Measurements from ENCODE around the gene SPTAN1.
"Not testable (repeated sequence)": the region's sequence is repeated elsewhere in the genome, so short reads cannot be mapped to it uniquely, and the experiment has no call there.

Gene SPTAN1

DNA sequence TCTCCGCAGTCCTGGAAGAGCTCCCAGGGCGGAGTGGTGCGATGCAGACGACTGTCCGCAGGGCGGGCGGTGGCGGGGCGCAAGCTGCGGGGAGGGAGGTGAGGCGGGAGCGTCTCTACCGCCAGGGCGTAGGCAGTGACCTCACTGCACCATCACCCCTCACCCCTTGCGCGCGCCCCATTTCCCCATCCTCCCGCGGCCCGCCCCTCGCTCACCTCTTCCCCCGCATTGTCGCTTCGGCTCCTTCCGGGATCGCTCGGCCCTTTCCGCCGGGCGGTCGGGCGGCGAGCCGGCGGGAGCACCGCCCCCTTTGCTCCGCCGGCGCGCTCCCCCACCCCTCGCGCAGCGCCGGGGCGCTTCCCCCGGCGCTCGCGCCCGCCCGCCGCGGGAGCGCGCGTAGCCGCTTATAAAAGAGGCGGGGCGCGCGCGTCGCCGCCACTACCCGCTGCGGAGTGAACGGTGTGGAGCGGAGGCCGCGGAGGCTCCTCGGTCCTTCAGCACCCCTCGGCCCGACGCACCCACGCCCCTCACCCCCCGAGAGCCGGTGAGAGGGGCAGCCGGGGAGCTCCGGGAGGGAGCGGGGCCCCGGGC, at the start of gene SPTAN1:
TSS of gene SPTAN1 (plus strand) at position 435 of the 591 bp plus-strand sequence. CDS start 14,154 bp downstream, outside the sequence.
- peak; percentile 94 for DNase-seq (ENCODE audit: low spot score)

DNA sequence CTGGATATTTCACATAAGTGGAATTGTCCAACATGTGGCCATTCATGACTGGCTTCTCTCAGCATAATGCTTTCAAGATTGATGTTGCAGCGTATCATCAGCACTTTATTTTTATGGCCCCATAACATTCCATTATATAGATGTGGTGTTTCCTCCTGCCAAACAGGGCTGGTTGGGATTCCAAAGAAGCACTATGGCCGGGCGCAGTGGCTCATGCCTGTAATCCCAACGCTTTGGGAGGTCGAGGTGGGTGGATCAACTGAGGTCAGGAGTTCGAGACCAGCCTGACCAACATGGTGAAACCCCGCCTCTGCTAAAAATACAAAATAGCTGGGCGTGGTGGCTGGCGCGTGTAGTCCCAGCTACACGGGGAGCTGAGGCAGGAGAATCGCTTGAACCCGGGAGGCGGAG, 49.0 kb upstream of the SPTAN1 start:
- not testable (repeated sequence) for DNase-seq (ENCODE audit: low spot score)

- peak; percentile 17 for DNase-seq (ENCODE audit: low spot score)
Observed at GRCh38 chr9:128503870-128504269, 48.5 kb upstream of the SPTAN1 start.

DNA sequence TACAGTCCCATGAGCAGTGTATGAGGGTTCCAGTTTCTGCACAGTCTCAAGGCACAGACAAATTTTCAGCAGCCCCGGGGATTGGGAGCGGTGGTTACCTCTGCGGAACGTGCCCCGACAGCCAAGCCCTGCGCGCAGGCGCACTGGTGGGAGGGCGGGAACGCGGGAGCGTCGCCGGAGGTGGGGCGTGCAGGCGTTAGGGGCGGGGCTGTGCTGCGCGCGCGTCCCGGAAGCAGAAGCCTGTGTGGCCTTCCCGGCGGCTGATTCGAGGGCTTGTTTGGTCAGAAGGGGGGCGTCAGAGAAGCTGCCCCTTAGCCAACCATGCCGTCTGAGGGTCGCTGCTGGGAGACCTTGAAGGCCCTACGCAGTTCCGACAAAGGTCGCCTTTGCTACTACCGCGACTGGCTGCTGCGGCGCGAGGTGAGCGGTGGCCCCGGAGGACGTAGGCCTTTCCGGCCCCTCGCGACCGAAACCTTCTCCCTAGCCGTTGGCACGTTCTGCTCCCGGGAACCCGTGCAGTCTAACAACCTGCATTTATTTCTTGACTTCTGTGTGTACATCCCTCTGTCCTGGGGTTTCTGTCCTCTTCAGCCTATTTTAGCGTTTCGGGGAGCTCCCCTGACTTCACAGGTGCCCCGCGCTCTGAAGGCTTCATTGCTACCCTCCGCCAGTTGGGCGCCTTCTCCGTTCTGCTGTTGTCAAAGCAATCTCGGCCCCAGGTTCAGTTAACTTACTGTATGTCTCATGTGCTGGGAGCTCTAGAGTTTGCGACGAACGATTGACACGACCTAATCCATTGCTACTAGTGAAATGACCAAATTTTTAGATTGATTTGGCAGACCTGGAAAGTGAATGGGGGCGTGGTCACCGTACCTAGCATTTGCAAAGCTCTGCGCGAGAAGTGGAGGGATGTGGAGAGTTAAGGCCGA, 47.6 kb upstream of the SPTAN1 start, which contains the start of gene GLE1:
TSS of gene GLE1 (plus strand) at position 235 of the 929 bp plus-strand sequence. CDS start at position 322, 87 bp downstream.
- peak; percentile 97 for DNase-seq (ENCODE audit: low spot score)

DNA sequence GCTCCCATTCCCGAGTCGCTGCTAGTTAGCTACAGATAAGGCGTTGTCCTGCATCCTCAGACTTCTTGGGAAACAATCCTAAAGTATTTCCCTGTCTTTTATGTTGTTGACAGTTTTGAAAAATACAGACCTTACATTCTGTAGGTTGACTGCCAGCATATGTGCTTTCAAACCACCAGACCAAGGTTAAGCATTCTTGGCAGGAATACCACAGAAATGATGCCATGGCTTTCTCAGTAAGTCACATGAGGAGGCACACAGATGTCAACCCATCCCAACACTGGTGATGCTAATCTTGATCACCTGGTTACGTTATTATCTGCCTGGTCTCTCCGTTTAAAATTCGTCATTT, 47.0 kb upstream of the SPTAN1 start:
- no peak for DNase-seq (ENCODE audit: low spot score)

DNA sequence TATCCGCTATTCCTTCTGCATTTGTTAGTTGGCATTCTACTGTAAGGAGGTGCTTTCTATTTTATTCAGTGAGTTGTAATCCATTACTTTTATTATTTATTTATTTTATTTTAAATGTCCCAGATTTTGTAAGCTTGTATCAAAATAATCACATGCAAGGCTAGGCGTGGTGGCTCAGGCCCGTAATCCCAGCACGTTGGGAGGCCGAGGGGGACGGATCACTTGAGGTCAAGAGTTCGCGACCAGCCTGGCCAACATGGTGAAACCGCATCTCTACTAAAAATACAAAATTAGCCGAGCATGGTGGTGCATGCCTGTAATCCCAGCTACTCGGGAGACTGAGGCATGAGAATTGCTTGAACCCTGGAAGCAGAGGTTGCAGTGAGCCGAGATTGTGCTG, 46.5 kb upstream of the SPTAN1 start:
- DNase-seq (ENCODE audit: low spot score): not testable (repeated sequence)

DNA sequence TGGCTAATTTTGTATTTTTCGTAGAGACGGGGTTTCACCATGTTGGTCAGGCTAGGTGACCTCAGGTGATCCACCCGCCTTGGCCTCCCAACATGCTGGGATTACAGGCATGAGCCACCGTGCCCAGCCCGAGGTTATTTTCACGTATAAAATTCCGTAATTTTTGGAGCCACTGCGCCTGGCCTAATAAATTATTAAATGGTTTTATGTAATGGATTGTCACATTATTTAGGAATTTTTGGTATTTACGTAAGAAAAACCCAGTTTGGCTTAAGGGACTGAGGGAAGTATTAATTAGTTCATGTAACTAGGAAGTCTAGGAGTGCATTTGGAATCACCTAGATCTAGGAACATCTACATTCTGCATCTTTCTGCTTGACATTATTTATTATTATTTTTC, 39.6 kb upstream of the SPTAN1 start:
- no peak for DNase-seq (ENCODE audit: low spot score)

- no peak for DNase-seq (ENCODE audit: low spot score)
Observed at GRCh38 chr9:128521956-128522355, 30.4 kb upstream of the SPTAN1 start.

DNA sequence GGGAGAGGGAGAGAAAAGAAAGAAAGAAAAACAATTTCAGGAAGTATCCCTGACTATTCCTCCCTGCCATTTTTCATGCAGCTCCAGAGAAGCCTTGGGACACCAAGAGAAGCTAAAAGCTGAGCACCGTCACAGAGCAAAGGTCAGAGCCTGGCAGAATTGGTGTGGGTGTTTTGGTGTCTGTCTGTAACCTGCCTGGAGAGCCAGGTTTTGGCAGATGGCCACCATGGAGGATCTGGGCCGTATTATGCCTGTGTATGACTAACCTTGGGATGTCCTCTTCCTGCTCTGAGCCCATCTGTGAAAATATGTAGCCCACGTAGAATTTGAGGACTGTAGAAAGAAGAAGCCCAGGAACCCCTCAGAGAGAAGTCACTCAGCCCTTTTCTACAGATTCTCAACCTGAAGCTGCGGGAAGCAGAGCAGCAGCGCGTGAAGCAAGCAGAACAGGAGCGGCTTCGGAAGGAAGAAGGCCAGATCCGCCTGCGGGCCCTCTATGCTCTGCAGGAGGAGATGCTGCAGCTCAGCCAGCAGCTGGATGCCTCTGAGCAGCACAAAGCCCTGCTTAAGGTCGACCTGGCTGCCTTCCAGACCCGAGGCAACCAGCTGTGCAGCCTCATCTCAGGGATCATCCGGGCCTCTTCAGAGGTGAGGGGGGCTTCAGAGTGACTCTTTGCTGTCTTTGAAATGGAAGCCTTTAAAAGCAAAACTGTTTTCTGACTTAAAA, 29.0 kb upstream of the SPTAN1 start:
- DNase-seq (ENCODE audit: low spot score): no peak

GRCh38 chr9:128526720-128527119, 25.7 kb upstream of the SPTAN1 start:
- no peak for DNase-seq (ENCODE audit: low spot score)

GRCh38 chr9:128528445-128529160, 23.8 kb upstream of the SPTAN1 start:
- DNase-seq (ENCODE audit: low spot score): no peak

DNA sequence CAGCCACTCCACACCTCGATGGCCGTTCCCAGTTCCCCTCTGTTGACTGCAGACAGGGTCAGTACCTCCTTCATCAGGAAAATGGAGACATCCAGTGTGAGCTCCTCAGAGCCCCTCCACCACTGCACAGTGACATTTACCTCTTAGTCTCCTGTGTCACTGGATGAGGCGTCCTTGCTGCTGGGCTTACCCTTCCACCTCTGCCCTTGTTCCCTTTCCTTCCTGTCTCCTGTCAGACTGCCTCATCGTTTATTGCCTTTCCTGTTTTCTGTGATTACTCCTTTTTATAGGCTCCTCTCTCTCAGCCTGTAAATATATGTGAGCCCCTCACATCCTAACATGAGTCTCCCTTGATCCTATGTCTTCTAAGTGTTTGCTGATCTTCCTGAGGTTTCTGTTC, 23.2 kb upstream of the SPTAN1 start:
- DNase-seq (ENCODE audit: low spot score): no peak

- no peak for DNase-seq (ENCODE audit: low spot score)
Observed at GRCh38 chr9:128532581-128532980, 19.8 kb upstream of the SPTAN1 start.

DNA sequence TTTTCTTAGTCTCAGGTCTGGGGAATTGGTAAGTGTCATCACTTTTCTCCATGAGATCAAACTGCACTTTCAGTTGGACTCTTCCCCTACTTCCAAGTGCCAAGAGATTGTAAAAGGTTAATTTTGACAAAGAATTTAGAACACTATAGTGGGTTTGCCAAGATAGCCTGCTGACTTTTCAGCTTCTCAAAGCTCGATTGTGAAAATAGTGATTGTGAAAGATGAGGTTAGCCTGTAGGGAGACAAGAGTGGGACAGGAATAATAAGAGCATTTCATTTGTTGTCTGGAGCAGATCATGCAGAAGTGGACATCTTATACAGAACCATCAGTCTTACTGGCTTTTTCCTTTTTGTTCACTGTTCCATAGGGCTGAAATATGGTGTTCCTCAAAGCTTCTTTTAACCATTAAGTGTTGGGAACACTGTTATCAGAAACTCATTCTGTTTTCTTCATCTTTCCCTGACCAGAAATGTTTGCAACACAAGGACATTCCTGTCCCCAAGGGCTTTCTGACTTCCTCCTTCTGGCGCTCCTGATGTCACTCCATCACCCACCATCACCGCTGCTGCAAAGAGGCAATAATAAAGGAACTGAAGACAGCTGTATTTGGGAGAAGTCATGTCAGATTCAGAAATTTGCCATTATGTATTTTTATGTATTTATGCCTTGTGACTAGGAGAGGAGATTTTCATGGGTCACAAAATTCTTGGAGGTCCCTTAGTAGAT, 11.6 kb upstream of the SPTAN1 start:
- DNase-seq (ENCODE audit: low spot score): no peak

DNA sequence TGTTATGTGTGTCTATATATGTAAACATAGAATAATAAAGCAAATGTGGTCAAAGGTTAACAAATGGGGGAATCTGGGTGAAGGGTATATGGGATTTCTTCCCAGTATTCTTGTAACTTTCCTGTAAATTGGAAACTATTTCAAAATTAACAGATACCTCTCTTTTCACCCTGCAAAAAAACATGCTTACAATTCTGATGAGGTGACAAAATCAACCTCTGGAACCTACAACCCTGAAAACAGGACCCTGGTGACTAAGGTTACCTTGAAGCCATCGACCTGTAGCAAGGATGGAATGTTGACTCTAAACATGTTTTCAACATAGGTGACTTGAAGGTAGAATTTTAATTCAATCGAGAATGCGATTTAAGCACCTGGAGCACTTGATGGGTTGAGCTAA, 5.9 kb upstream of the SPTAN1 start:
- no peak for DNase-seq (ENCODE audit: low spot score)

DNA sequence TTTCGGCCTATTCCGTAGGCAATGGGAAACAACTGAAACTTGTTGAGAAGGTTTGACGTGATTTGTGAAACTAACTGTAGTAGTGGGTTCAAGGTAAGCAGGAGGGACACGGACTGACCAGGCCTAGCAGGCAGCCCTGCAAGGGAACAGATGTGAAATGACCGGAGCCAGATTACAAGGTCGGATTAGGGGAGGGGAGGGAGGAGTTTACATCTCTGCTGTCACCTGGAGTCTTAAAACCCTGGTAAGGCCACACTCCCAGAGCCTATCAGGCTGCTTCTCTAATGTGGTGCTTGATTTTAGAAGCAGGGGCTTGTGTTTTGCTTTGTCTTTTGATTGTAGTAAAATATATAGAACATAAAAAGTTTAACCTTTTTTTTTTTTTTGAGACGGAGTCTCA, 3.5 kb upstream of the SPTAN1 start:
- no peak for DNase-seq (ENCODE audit: low spot score)

- no peak for DNase-seq (ENCODE audit: low spot score)
Observed at GRCh38 chr9:128550226-128550625, 2.2 kb upstream of the SPTAN1 start.

GRCh38 chr9:128550770-128551656, 1.4 kb upstream of the SPTAN1 start:
- no peak for DNase-seq (ENCODE audit: low spot score)

DNA sequence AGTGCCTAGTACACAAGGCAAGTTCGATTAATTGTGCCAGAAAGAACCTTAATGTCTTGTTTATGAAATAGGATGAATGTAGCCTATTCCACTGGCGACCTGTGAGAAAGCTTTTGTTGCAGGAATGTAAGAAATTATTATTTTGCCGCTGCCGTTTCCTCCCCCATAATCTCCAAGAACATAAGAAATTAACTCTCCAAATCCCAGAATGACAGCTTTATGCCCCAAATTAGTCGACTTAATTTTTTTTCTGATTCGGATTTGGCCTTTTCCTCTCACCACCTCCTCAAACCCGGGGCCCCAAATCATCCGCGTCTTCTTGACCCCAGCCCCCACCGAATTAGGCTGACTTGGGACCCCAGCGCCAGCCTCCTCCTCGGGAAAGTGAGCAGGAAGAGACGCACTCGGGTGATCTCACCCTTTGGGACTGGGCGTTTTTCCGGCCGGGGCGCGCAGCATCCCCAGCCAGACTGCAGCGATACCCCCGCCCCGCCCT, 682 bp upstream of the SPTAN1 start:
- DNase-seq (ENCODE audit: low spot score): peak; percentile 88
